Testis (tissue), 3 donors: ENCODE results near the gene PKNOX2. TPM values are rescaled to one million over a fixed set of nuclear protein-coding genes. Genes with fewer than 3 reads are reported as not detected.

ENCODE experiments used
- DNase-seq: peaks from one replicate; pipeline ENCODE4 v3.0.0-alpha.2; 2019
- H3K27ac ChIP-seq, 2 donors: fragments of 200-600 bp; sonication (generic); one replicate each; pipeline ENCODE4 v1.5.1; 2019
- H3K27me3 ChIP-seq: fragments of 200-600 bp; sonication (generic); one replicate; pipeline ENCODE4 v1.5.1; 2019
- H3K36me3 ChIP-seq: fragments of 200-600 bp; sonication (generic); one replicate; pipeline ENCODE4 v1.5.1; 2017; ENCODE audit warnings: low read depth; ENCODE audit errors: missing control alignments
- H3K4me1 ChIP-seq: fragments of 200-600 bp; sonication (generic); one replicate; pipeline ENCODE4 v1.5.1; 2019
- H3K4me3 ChIP-seq, 2 donors: fragments of 200-600 bp; sonication (generic); one replicate each; pipeline ENCODE4 v1.5.1; 2017 to 2019
- H3K9me3 ChIP-seq: fragments of 200-600 bp; sonication (generic); one replicate; pipeline ENCODE4 v1.5.1; 2017
- CTCF ChIP-seq, 3 experiments: fragments of 450-650 bp in 2 of 3; fragments of 200-600 bp in 1 of 3; sonication (generic) in 1 of 3; IDR thresholded peaks; one replicate each; pipeline ENCODE4 v1.5.1; 2016 to 2019; ENCODE audit warnings: antibody characterized with exemption in 3 of 3, mild to moderate bottlenecking in 2 of 3, moderate library complexity in 1 of 3
- POLR2A ChIP-seq: fragments of 450-650 bp; IDR thresholded peaks from one replicate; pipeline ENCODE4 v1.6.1; 2017; ENCODE audit warnings: antibody characterized with exemption, mild to moderate bottlenecking, moderate library complexity
- WGBS, 2 donors: methylation state at CpG; one replicate each; pipeline ENCODE4 v1.1.5; 2018; 5-methylcytosine and 5-hydroxymethylcytosine counted together
- intact Hi-C: fragments of 100-400 bp; cut with DNase I; formaldehyde crosslinking; loops from one replicate; pipeline ENCODE4 v1.15.1; 2023; ENCODE audit warnings: low total_unique reads
- polyA plus RNA-seq: library from polyadenylated mRNA; stranded (reverse); fragments of 350-450 nt; fragmentation: Illumina TruSeq; extraction: RNeasy Lipid Tissue Mini Kit (QIAGEN cat#74804); gene quantifications from one replicate; pipeline ENCODE4 v1.2.3, GENCODE V29; 2014; ENCODE audit warnings: low read depth, low replicate concordance; ENCODE audit not compliant: insufficient read depth
- total RNA-seq, 2 donors: library from RNA; depleted of rRNA; stranded (reverse); fragments of >200 nt; gene quantifications; one replicate each; pipeline ENCODE4 v1.2.3, GENCODE V29; 2016

PKNOX2 gene
- total and polyA plus RNA-seq, 3 donors from 2014 or later = 5.5 to 10.4 (median 7.3) TPM

- Histone ChIP-seq H3K4me1 (peaks cover 42% of the 10 kb centered on the region), H3K27me3 (no peaks in the 10 kb centered on the region), H3K9me3 (no peaks in the 10 kb centered on the region), H3K27ac (peak overlapping the region; percentile 35 to 73), H3K4me3 (no peak overlapping the region), H3K36me3 (no peaks in the 10 kb centered on the region)
- 37 to 46% methylated on average over 6 of the region's 6 CpGs for WGBS, 2 donors
- no peak for TF ChIP-seq POLR2A
- no peak for TF ChIP-seq CTCF (IDR thresholded peaks at IDR 0.05)
- DNase-seq = peak; percentile 50
- intact Hi-C loops = no loop called here
These were observed 181.6 kb downstream of the PKNOX2 start for GRCh38 chr11:125346179-125346530.

- no peaks in the 10 kb centered on the region for H3K36me3 ChIP-seq
- no peak for DNase-seq
- peak overlapping the region; percentile 35 to 73 for H3K27ac ChIP-seq
- H3K4me3 ChIP-seq = no peak overlapping the region
- intact Hi-C loops = no loop called here
- WGBS, 2 donors = 66 to 72% methylated on average over 4 to 9 of the region's 9 CpGs
- no peaks in the 10 kb centered on the region for H3K9me3 ChIP-seq
- H3K27me3 ChIP-seq = no peaks in the 10 kb centered on the region
- TF ChIP-seq CTCF (IDR thresholded peaks at IDR 0.05) = no peak
- TF ChIP-seq POLR2A = no peak
- peaks cover 41% of the 10 kb centered on the region for H3K4me1 ChIP-seq
These were observed 182.2 kb downstream of the PKNOX2 start for GRCh38 chr11:125346565-125347260.

- Histone ChIP-seq H3K27me3 (no peaks in the 10 kb centered on the region), H3K36me3 (no peaks in the 10 kb centered on the region), H3K27ac (peak overlapping the region in 1 of 2 donors; percentile 73), H3K9me3 (no peaks in the 10 kb centered on the region), H3K4me3 (no peak overlapping the region), H3K4me1 (peaks cover 36% of the 10 kb centered on the region)
- intact Hi-C loops = no loop called here
- TF ChIP-seq POLR2A (no peak), CTCF (IDR thresholded peaks at IDR 0.05) (no peak)
- DNase-seq = no peak
- 63 to 65% methylated on average over 2 of the region's 2 CpGs for WGBS, 2 donors
These were observed 182.7 kb downstream of the PKNOX2 start for GRCh38 chr11:125347261-125347585.

- Histone ChIP-seq H3K4me3 (no peak overlapping the region), H3K27me3 (no peaks in the 10 kb centered on the region), H3K27ac (no peak overlapping the region), H3K4me1 (peaks cover 29% of the 10 kb centered on the region), H3K36me3 (no peaks in the 10 kb centered on the region), H3K9me3 (no peaks in the 10 kb centered on the region)
- intact Hi-C loops = no loop called here
- no peak for DNase-seq
- WGBS, 2 donors = 77 to 89% methylated on average over 11 to 13 of the region's 13 CpGs
- TF ChIP-seq CTCF (IDR thresholded peaks at IDR 0.05) = no peak
These were observed 183.6 kb downstream of the PKNOX2 start for GRCh38 chr11:125348141-125348651.

GRCh38 chr11:125348674-125349309, 184.2 kb downstream of the PKNOX2 start:
- Histone ChIP-seq H3K27ac (no peak overlapping the region), H3K4me3 (no peak overlapping the region), H3K27me3 (no peaks in the 10 kb centered on the region), H3K4me1 (peaks cover 25% of the 10 kb centered on the region), H3K9me3 (no peaks in the 10 kb centered on the region), H3K36me3 (no peaks in the 10 kb centered on the region)
- 23 to 27% methylated on average over 9 of the region's 9 CpGs for WGBS, 2 donors
- intact Hi-C loops = no loop called here
- peak; percentile 74 to 89 (median 82) for TF ChIP-seq CTCF (IDR thresholded peaks at IDR 0.05)
- TF ChIP-seq POLR2A = no peak
- DNase-seq = peak; percentile 71
